Sigmoid colon (tissue), 7 donors: ENCODE data around the gene POP5. TPM values are rescaled to one million over a fixed set of nuclear protein-coding genes. Genes with fewer than 3 reads are reported as not detected.
A peak's percentile ranks its signal among the peaks of the same experiment; 100 is the strongest.

Experiments used
- DNase-seq: peaks from one replicate; pipeline ENCODE4 v3.0.0-alpha.2; 2019
- H3K27ac ChIP-seq, 4 donors: fragments of 200-600 bp; sonication (generic); one replicate each; pipeline ENCODE4 v1.5.1; 2016 to 2019; ENCODE audit warnings: mild to moderate bottlenecking in 1 of 4
- H3K27me3 ChIP-seq, 3 donors: fragments of 200-600 bp; sonication (generic); one replicate each; pipeline ENCODE4 v1.5.1; 2019; ENCODE audit warnings: mild to moderate bottlenecking in 1 of 3
- H3K36me3 ChIP-seq, 4 donors: fragments of 200-600 bp; sonication (generic); one replicate each; pipeline ENCODE4 v1.5.1; 2016 to 2019
- H3K4me1 ChIP-seq, 4 donors: fragments of 200-600 bp; sonication (generic); one replicate each; pipeline ENCODE4 v1.5.1; 2017 to 2019
- H3K4me3 ChIP-seq, 4 donors: fragments of 200-600 bp; sonication (generic); one replicate each; pipeline ENCODE4 v1.5.1; 2017 to 2019; ENCODE audit warnings: mild to moderate bottlenecking in 2 of 4, moderate library complexity in 1 of 4
- H3K9me3 ChIP-seq, 4 donors: fragments of 200-600 bp in 3 of 4; sonication (generic) in 3 of 4; one replicate each; pipeline versions ENCODE4 v1.5.1 to v1.6.1; 2013 to 2019
- EP300 ChIP-seq, 4 donors: sonication (generic); formaldehyde crosslinking; IDR thresholded peaks; one replicate each; pipeline ENCODE4 v1.6.1; 2017; ENCODE audit warnings: antibody characterized with exemption in 4 of 4
- POLR2A ChIP-seq, 2 donors: fragments of 450-650 bp; IDR thresholded peaks; one replicate each; pipeline ENCODE4 v1.6.1; 2016; ENCODE audit warnings: antibody characterized with exemption in 2 of 2, mild to moderate bottlenecking in 2 of 2, moderate library complexity in 2 of 2
- POLR2AphosphoS5 ChIP-seq, 4 donors: sonication (generic); formaldehyde crosslinking; IDR thresholded peaks; one replicate each; pipeline ENCODE4 v1.6.1; 2017; ENCODE audit warnings: antibody characterized with exemption in 4 of 4
- WGBS, 2 donors: extraction: QIAGEN DNeasy Blood & Tissue Kit; methylation state at CpG; one replicate each; pipeline ENCODE4 v1.1.7; 2013; 5-methylcytosine and 5-hydroxymethylcytosine counted together
- intact Hi-C: fragments of 100-400 bp; cut with DNase I; formaldehyde crosslinking; loops from one replicate; pipeline ENCODE4 v1.15.1; 2023
- polyA plus RNA-seq, 3 donors: library from polyadenylated mRNA; stranded (reverse); fragments of 200-250 nt; gene quantifications; one replicate each; pipeline ENCODE4 v1.2.3, GENCODE V29; 2013
- total RNA-seq, 4 donors: library from RNA; depleted of rRNA; stranded (reverse); fragments of >200 nt; gene quantifications; one replicate each; pipeline ENCODE4 v1.1.0, GENCODE V29; 2016
- TF ChIP-seq, protein P1 (sequence below), 4 experiments: fragments of 450-650 bp in 3 of 4; fragments of 200-600 bp in 1 of 4; IDR thresholded peaks; one replicate each; pipeline ENCODE4 v1.5.1; 2016 to 2019; ENCODE audit warnings: antibody characterized with exemption in 4 of 4, mild to moderate bottlenecking in 3 of 4, moderate library complexity in 2 of 4
- donor health status: healthy with polysubstance abuse.
- donor health status: Bipolar disorder and iron deficiency.
- donor health status: healthy.

POP5 gene
- total and polyA plus RNA-seq, 7 donors: 21.0 to 58.0 (median 27.8) TPM

DNA sequence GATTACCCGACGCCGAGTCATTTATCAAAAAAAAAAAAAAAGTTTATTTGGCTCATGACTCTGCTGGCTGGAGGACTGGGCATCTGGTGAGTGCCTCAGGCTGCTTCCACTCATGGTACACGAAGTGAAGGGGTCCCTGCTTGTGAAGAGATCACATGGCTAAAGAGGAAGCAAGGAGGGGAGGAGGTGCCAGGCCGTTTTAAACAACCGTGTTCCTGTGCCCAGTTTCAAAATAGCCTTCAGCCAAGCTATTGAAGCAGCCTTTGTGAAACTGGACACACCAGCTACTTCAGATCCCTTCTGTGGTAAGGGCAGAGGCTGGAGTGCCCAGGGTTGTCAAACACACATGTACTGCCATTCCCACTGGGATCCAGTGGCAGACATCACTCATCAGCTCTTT lies 7.6 kb downstream of the POP5 start:
- intact Hi-C loops: no loop called here
- H3K9me3 ChIP-seq: no peaks in the 10 kb centered on the region
- peaks cover 62 to 100% (median 85%) of the 10 kb centered on the region in 4 donors for H3K36me3 ChIP-seq
- TF ChIP-seq EP300 (IDR thresholded peaks at IDR 0.05): no peak
- TF ChIP-seq POLR2A (IDR thresholded peaks at IDR 0.05): no peak
- TF ChIP-seq POLR2AphosphoS5 (IDR thresholded peaks at IDR 0.05): no peak
- 80% methylated on average over 6 of the region's 6 CpGs for WGBS, 2 donors
- no peak overlapping the region for H3K4me3 ChIP-seq
- no peak for DNase-seq
- H3K4me1 ChIP-seq: no peaks in the 10 kb centered on the region
- no peaks in the 10 kb centered on the region for H3K27me3 ChIP-seq
- no peak overlapping the region for H3K27ac ChIP-seq

DNA sequence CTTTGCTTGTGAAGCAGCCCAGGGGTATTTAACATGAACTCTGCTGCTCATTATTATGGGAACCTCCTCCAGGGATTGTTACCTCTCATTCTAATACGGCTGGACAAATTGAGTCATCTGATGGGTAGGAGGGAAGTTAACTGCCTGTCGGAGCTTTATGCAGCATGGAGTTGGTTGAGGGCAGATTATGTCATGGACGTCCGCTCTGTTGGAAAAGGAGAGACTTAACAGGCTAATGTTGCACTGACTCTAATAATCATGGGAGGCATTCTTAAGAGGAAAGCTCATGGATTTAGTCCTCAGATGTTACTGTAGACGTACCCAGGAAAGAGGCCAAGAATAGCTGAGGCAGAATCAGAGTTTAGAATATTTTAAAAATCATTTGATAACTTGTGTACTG lies 9.9 kb downstream of the POP5 start:
- TF ChIP-seq POLR2AphosphoS5 (IDR thresholded peaks at IDR 0.05) (no peak), POLR2A (IDR thresholded peaks at IDR 0.05) (no peak), EP300 (IDR thresholded peaks at IDR 0.05) (no peak)
- TF ChIP-seq, protein P1, sequence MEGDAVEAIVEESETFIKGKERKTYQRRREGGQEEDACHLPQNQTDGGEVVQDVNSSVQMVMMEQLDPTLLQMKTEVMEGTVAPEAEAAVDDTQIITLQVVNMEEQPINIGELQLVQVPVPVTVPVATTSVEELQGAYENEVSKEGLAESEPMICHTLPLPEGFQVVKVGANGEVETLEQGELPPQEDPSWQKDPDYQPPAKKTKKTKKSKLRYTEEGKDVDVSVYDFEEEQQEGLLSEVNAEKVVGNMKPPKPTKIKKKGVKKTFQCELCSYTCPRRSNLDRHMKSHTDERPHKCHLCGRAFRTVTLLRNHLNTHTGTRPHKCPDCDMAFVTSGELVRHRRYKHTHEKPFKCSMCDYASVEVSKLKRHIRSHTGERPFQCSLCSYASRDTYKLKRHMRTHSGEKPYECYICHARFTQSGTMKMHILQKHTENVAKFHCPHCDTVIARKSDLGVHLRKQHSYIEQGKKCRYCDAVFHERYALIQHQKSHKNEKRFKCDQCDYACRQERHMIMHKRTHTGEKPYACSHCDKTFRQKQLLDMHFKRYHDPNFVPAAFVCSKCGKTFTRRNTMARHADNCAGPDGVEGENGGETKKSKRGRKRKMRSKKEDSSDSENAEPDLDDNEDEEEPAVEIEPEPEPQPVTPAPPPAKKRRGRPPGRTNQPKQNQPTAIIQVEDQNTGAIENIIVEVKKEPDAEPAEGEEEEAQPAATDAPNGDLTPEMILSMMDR (IDR thresholded peaks at IDR 0.05): no peak
- no peaks in the 10 kb centered on the region for H3K27me3 ChIP-seq
- DNase-seq: no peak
- H3K27ac ChIP-seq: no peak overlapping the region
- H3K4me3 ChIP-seq: no peak overlapping the region
- WGBS, 2 donors: 80 to 88% methylated on average over 5 of the region's 5 CpGs
- H3K36me3 ChIP-seq: peaks cover 64 to 100% (median 83%) of the 10 kb centered on the region in 4 donors
- H3K9me3 ChIP-seq: no peaks in the 10 kb centered on the region
- no peaks in the 10 kb centered on the region for H3K4me1 ChIP-seq
- intact Hi-C loops: no loop called here

DNA sequence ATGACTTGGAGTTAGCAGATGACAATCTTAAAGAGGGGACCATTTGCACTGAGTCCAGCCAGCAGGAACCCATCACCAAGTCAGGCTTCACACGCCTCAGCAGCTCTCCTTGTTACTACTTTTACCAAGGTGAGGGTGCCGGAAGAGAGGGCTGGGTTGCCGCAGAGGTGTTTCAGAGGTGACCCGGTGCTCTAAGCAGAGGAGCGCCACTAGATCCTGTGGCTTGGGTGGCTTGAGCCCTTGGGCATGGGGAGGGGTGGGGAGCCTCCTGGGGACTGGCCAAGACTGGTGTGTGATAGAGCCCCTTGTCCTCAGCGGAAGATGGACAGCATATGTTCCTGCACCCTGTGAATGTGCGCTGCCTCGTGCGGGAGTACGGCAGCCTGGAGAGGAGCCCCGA lies 17.7 kb downstream of the POP5 start:
- H3K27me3 ChIP-seq: no peaks in the 10 kb centered on the region
- WGBS, 2 donors: 96 to 97% methylated on average over 11 of the region's 11 CpGs
- H3K27ac ChIP-seq: peak overlapping the region; percentile 68 to 84 (median 76)
- peaks cover 50 to 97% (median 78%) of the 10 kb centered on the region in 4 donors for H3K36me3 ChIP-seq
- peaks cover 0 to 28% (median 18%) of the 10 kb centered on the region in 4 donors for H3K4me1 ChIP-seq
- peak; percentile 56 for DNase-seq
- TF ChIP-seq POLR2A (IDR thresholded peaks at IDR 0.05): no peak
- no peak for TF ChIP-seq EP300 (IDR thresholded peaks at IDR 0.05)
- no peak for TF ChIP-seq POLR2AphosphoS5 (IDR thresholded peaks at IDR 0.05)
- TF ChIP-seq, protein P1 (IDR thresholded peaks at IDR 0.05): no peak
- no peak overlapping the region for H3K4me3 ChIP-seq
- intact Hi-C loops: no loop called here
- no peaks in the 10 kb centered on the region for H3K9me3 ChIP-seq

DNA sequence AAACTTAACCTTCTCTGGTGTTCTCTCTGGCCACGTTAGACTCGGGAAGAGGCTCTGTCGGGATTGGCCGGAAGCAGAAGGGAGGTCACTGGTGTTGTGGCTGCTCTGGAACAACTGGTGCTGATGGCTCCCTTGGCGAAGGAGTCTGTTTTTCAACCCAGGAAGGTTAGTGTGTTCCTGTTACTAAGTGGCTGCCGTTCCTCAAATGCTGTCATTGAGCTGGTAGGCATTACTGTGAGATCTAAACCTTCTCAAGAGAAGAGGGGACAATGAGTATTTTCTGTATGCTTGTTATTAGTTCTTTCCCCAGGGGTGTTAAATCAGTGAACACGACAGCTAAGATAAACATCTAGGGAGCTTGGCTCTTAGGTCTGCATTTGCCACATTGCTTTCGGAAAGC lies 18.3 kb downstream of the POP5 start:
- peak; percentile 74 for DNase-seq
- Histone ChIP-seq H3K9me3 (no peaks in the 10 kb centered on the region), H3K27ac (peak overlapping the region; percentile 68 to 84 (median 76)), H3K4me1 (peaks cover 0 to 28% (median 18%) of the 10 kb centered on the region in 4 donors), H3K27me3 (no peaks in the 10 kb centered on the region), H3K4me3 (no peak overlapping the region), H3K36me3 (peaks cover 51 to 97% (median 75%) of the 10 kb centered on the region in 4 donors)
- intact Hi-C loops: no loop called here
- 89 to 90% methylated on average over 8 of the region's 8 CpGs for WGBS, 2 donors
- TF ChIP-seq EP300 (IDR thresholded peaks at IDR 0.05) (peak in 2 of 4 donors; percentile 2 to 57), POLR2AphosphoS5 (IDR thresholded peaks at IDR 0.05) (peak in 3 of 4 donors; percentile 42 to 71 (median 60)), POLR2A (IDR thresholded peaks at IDR 0.05) (no peak)
- TF ChIP-seq, protein P1 (IDR thresholded peaks at IDR 0.05): no peak

DNA sequence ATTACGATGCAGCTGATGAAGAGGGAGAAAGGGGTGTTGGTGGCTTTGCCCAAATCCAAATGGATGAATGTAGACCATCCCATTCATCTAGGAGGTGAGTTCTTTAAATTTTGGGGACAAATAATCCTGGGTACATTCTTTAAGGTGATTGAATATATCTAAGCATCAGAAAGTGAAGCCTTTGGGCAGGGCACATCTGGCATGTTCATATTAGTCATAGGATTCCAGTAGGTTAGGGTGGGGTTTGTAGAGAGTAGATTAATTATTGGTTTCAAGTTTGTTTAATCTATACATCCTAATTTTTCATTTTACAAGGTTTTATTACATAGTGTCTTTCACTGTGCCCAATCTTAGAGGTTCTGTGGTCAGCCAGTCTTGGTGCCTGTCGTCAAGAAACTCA lies 23.6 kb downstream of the POP5 start:
- 93 to 99% methylated on average over 2 of the region's 2 CpGs for WGBS, 2 donors

More for the DNA sequence above, 23.6 kb downstream of the POP5 start:
- no peaks in the 10 kb centered on the region for H3K27me3 ChIP-seq
- TF ChIP-seq POLR2AphosphoS5 (IDR thresholded peaks at IDR 0.05) (no peak), EP300 (IDR thresholded peaks at IDR 0.05) (no peak), POLR2A (IDR thresholded peaks at IDR 0.05) (no peak)
- TF ChIP-seq, protein P1 (IDR thresholded peaks at IDR 0.05): no peak
- H3K4me1 ChIP-seq: peaks cover 0 to 11% (median 7%) of the 10 kb centered on the region in 4 donors
- H3K4me3 ChIP-seq: no peak overlapping the region
- H3K27ac ChIP-seq: no peak overlapping the region
- intact Hi-C loops: no loop called here
- H3K9me3 ChIP-seq: no peaks in the 10 kb centered on the region
- no peak for DNase-seq
- H3K36me3 ChIP-seq: peaks cover 41 to 93% (median 59%) of the 10 kb centered on the region in 4 donors
